H9 (cell line): ENCODE results near the gene MRPL17. TPM values are rescaled to one million over a fixed set of nuclear protein-coding genes. Genes with fewer than 3 reads are reported as not detected.

Experiments
- DNase-seq: peaks from one replicate; pipeline ENCODE4 v3.0.0-alpha.2; 2017
- H2AFZ ChIP-seq: one replicate; pipeline ENCODE4 v1.6.1; 2013; ENCODE audit warnings: mild to moderate bottlenecking, low read length, control low read depth, moderate library complexity
- H2AK5ac ChIP-seq: 2 replicates; pipeline ENCODE4 v1.6.1; 2013; ENCODE audit warnings: low read length, control low read depth, mixed read lengths; ENCODE audit not compliant: insufficient read length
- H2BK120ac ChIP-seq: one replicate; pipeline ENCODE4 v1.6.1; 2013; ENCODE audit warnings: low read depth, mild to moderate bottlenecking, low read length, control low read depth, inconsistent platforms; ENCODE audit not compliant: poor library complexity, severe bottlenecking
- H2BK12ac ChIP-seq: 2 replicates; pipeline ENCODE4 v1.6.1; 2013; ENCODE audit warnings: low read length, control low read depth, mixed read lengths, low read depth; ENCODE audit not compliant: insufficient read length
- H2BK15ac ChIP-seq: 2 replicates; pipeline ENCODE4 v1.6.1; 2013; ENCODE audit warnings: low read depth, low read length, control low read depth
- H2BK20ac ChIP-seq: one replicate; pipeline ENCODE4 v1.6.1; 2013; ENCODE audit warnings: low read depth, mild to moderate bottlenecking, low read length, control low read depth, inconsistent platforms; ENCODE audit not compliant: poor library complexity, severe bottlenecking
- H2BK5ac ChIP-seq: 2 replicates; pipeline ENCODE4 v1.6.1; 2013; ENCODE audit warnings: low read length, control low read depth, mixed read lengths; ENCODE audit not compliant: insufficient read length
- H3K14ac ChIP-seq: 2 replicates; pipeline ENCODE4 v1.6.1; 2013; ENCODE audit warnings: low read length, control low read depth; ENCODE audit not compliant: insufficient read depth
- H3K18ac ChIP-seq: 2 replicates; pipeline ENCODE4 v1.6.1; 2013; ENCODE audit warnings: low read depth, mild to moderate bottlenecking, mixed read lengths, low read length, control low read depth; ENCODE audit not compliant: insufficient read length
- H3K23ac ChIP-seq: 2 replicates; pipeline ENCODE4 v1.6.1; 2013; ENCODE audit warnings: low read length, control low read depth, mixed read lengths, low read depth; ENCODE audit not compliant: insufficient read length
- H3K23me2 ChIP-seq: 2 replicates; pipeline ENCODE4 v1.6.1; 2013; ENCODE audit warnings: low read depth, mild to moderate bottlenecking, mixed read lengths, low read length, control low read depth; ENCODE audit not compliant: insufficient read length, poor library complexity, severe bottlenecking
- H3K27ac ChIP-seq: 2 replicates; pipeline ENCODE4 v1.5.1; 2013; ENCODE audit warnings: low read length, control low read depth, mixed read lengths, low read depth; ENCODE audit not compliant: insufficient read length
- H3K27me3 ChIP-seq: 2 replicates; pipeline ENCODE4 v1.6.1; 2013; ENCODE audit warnings: low read length, control low read depth, inconsistent platforms; ENCODE audit not compliant: insufficient read depth
- H3K4ac ChIP-seq: 2 replicates; pipeline ENCODE4 v1.6.1; 2013; ENCODE audit warnings: low read depth, mild to moderate bottlenecking, control low read depth, inconsistent platforms, low read length, moderate library complexity
- H3K4me1 ChIP-seq: 2 replicates; pipeline ENCODE4 v1.6.1; 2013; ENCODE audit warnings: low read length, control low read depth, inconsistent platforms; ENCODE audit not compliant: insufficient read depth
- H3K4me2 ChIP-seq: 2 replicates; pipeline ENCODE4 v1.6.1; 2013; ENCODE audit warnings: low read length, control low read depth, mixed read lengths; ENCODE audit not compliant: insufficient read length, insufficient read depth
- H3K56ac ChIP-seq: 2 replicates; pipeline ENCODE4 v1.6.1; 2013; ENCODE audit warnings: low read depth, mild to moderate bottlenecking, mixed read lengths, low read length, control low read depth; ENCODE audit not compliant: insufficient read length
- H3K79me1 ChIP-seq: 2 replicates; pipeline ENCODE4 v1.6.1; 2013; ENCODE audit warnings: low read depth, mild to moderate bottlenecking, moderate library complexity, low read length, control low read depth, inconsistent platforms; ENCODE audit not compliant: insufficient read depth, poor library complexity, severe bottlenecking
- H3K79me2 ChIP-seq: 2 replicates; pipeline ENCODE4 v1.6.1; 2013; ENCODE audit warnings: low read length, control low read depth, inconsistent platforms; ENCODE audit not compliant: insufficient read depth
- H3K9ac ChIP-seq: 2 replicates; pipeline ENCODE4 v1.6.1; 2013; ENCODE audit warnings: low read length, control low read depth, mixed read lengths; ENCODE audit not compliant: insufficient read length; ENCODE audit errors: extremely low read depth
- H3K9me3 ChIP-seq: one replicate; pipeline ENCODE4 v1.6.1; 2013; ENCODE audit warnings: low read depth, low read length, inconsistent platforms; ENCODE audit not compliant: control insufficient read depth
- H3T11ph ChIP-seq: one replicate; pipeline ENCODE4 v1.6.1; 2013; ENCODE audit warnings: mild to moderate bottlenecking, low read length, control low read depth, inconsistent platforms
- H4K20me1 ChIP-seq: one replicate; pipeline ENCODE4 v1.6.1; 2013; ENCODE audit not compliant: control insufficient read depth, insufficient read length, insufficient read depth
- H4K5ac ChIP-seq: 2 replicates; pipeline ENCODE4 v1.6.1; 2013; ENCODE audit warnings: low read depth, mild to moderate bottlenecking, mixed read lengths, low read length, control low read depth; ENCODE audit not compliant: insufficient read length
- H4K8ac ChIP-seq: replicated peaks from 2 replicates; pipeline ENCODE4 v1.6.1; 2013; ENCODE audit warnings: low read length, control low read depth, mixed read lengths, low read depth; ENCODE audit not compliant: insufficient read length
- H4K91ac ChIP-seq: 2 replicates; pipeline ENCODE4 v1.6.1; 2013; ENCODE audit warnings: low read depth, mild to moderate bottlenecking, moderate library complexity, mixed read lengths, low read length, control low read depth; ENCODE audit not compliant: insufficient read length
- H3K27ac Mint-ChIP-seq, 3 experiments: 2 replicates in 2 of 3; 3 replicates in 1 of 3; pipeline ENCODE4 v1.8.0; 2020 to 2021; ENCODE audit warnings: mixed read lengths in 3 of 3, mild to moderate bottlenecking in 1 of 3, moderate library complexity in 1 of 3
- H3K27me3 Mint-ChIP-seq: 2 replicates; pipeline ENCODE4 v1.8.0; 2021; ENCODE audit warnings: low read depth, mild to moderate bottlenecking, moderate library complexity, mixed read lengths
- H3K36me3 Mint-ChIP-seq, 3 experiments: 2 replicates in 2 of 3; 3 replicates in 1 of 3; pipeline ENCODE4 v1.8.0; 2020 to 2021; ENCODE audit warnings: low read depth in 3 of 3, mixed read lengths in 3 of 3; ENCODE audit not compliant: insufficient read depth in 1 of 3
- H3K4me1 Mint-ChIP-seq, 2 experiments: 2 replicates each; pipeline ENCODE4 v1.8.0; 2020; ENCODE audit warnings: mixed read lengths in 2 of 2
- H3K4me3 Mint-ChIP-seq, 2 experiments: 2 replicates in 1 of 2; 3 replicates in 1 of 2; pipeline ENCODE4 v1.8.0; 2020 to 2021; ENCODE audit warnings: mild to moderate bottlenecking in 2 of 2, mixed read lengths in 2 of 2, moderate library complexity in 1 of 2
- H3K9me3 Mint-ChIP-seq, 2 experiments: 2 replicates in 1 of 2; 3 replicates in 1 of 2; pipeline ENCODE4 v1.8.0; 2020; ENCODE audit warnings: mild to moderate bottlenecking in 2 of 2, mixed read lengths in 2 of 2, moderate library complexity in 1 of 2
- CTCF ChIP-seq: fragments of 200-600 bp; sonication (generic); conservative IDR thresholded peaks from 3 replicates; pipeline ENCODE4 v1.8.0; 2021; ENCODE audit warnings: antibody characterized with exemption, mild to moderate bottlenecking
- WGBS: extraction: QIAGEN DNeasy Blood & Tissue Kit; methylation state at CpG from one replicate; pipeline ENCODE4 v1.1.7; 2013; ENCODE audit warnings: missing lambda C conversion rate, low lambda C conversion rate, mixed read lengths; ENCODE audit not compliant: insufficient read length; ENCODE audit errors: extremely low coverage; 5-methylcytosine and 5-hydroxymethylcytosine counted together
- total RNA-seq: library from RNA; stranded (reverse); gene quantifications from 2 replicates; pipeline ENCODE4 v1.2.1, GENCODE V29; 2021

The MRPL17 gene
- total RNA-seq, 1 experiment from 2014 or later, result 75.5 TPM

GRCh38 chr11:6664551-6664950 is 18.6 kb downstream of the MRPL17 start:
- no peaks in the 10 kb centered on the region for H3K9me3 ChIP-seq
- H3K9ac ChIP-seq, result no peak overlapping the region
- no peak overlapping the region for H2BK5ac ChIP-seq
- Mint-ChIP-seq H3K27ac (no peak overlapping the region), H3K36me3 (no peaks in the 10 kb centered on the region), H3K27me3 (peaks cover 3% of the 10 kb centered on the region; the same call in 1 of the 2 replicates), H3K4me3 (no peak overlapping the region), H3K9me3 (no peaks in the 10 kb centered on the region), H3K4me1 (peaks cover 0 to 4% of the 10 kb centered on the region in 2 experiments; a peak in 1 of 4 replicates)
- no peak for TF ChIP-seq CTCF
- H3K4me1 ChIP-seq, result no peaks in the 10 kb centered on the region
- H3K4me2 ChIP-seq, result no peak overlapping the region
- H3K27me3 ChIP-seq, result no peaks in the 10 kb centered on the region
- no peak overlapping the region for H3K14ac ChIP-seq
- H2BK15ac ChIP-seq, result no peak overlapping the region
- no peak overlapping the region for H2BK20ac ChIP-seq
- H3K56ac ChIP-seq, result no peak overlapping the region
- no peak overlapping the region for H4K8ac ChIP-seq
- no peak for DNase-seq
- H3K79me1 ChIP-seq, result no peaks in the 10 kb centered on the region
- H3K79me2 ChIP-seq, result no peaks in the 10 kb centered on the region
- H4K5ac ChIP-seq, result no peak overlapping the region
- H2BK12ac ChIP-seq, result no peak overlapping the region
- H3K23ac ChIP-seq, result no peak overlapping the region
- H4K91ac ChIP-seq, result no peak overlapping the region
- no peak overlapping the region for H3K27ac ChIP-seq
- H3K23me2 ChIP-seq, result no peaks in the 10 kb centered on the region
- WGBS, result no CpG with 5 or more reads among the region's 1 CpG
- H2BK120ac ChIP-seq, result no peak overlapping the region
- H3K18ac ChIP-seq, result no peak overlapping the region
- H2AFZ ChIP-seq, result no peak overlapping the region
- no peak overlapping the region for H3K4ac ChIP-seq
- H2AK5ac ChIP-seq, result no peak overlapping the region
- H4K20me1 ChIP-seq, result no peaks in the 10 kb centered on the region
- H3T11ph ChIP-seq, result no peak overlapping the region
